ENCODE measurements around the gene ANKRD23. TPM values are rescaled to one million over a fixed set of nuclear protein-coding genes. Genes with fewer than 3 reads are reported as not detected.
"Not testable (repeated sequence)": the region's sequence is repeated elsewhere in the genome, so short reads cannot be mapped to it uniquely, and the experiment has no call there.

Gene ANKRD23
- polyA plus RNA-seq (2013, experiment 1 of 2; ENCODE audit: insufficient read length): 1.1 TPM
- polyA plus RNA-seq (2013, experiment 2 of 2; ENCODE audit: insufficient read length): 1.3 TPM

- DNase-seq: no peak
These were observed at the start of gene ANKRD23 for GRCh38 chr2:96843538-96844268. Gene ANKRD23 (minus strand): TSS chr2:96844021. CDS start chr2:96843992, 29 bp downstream.

DNA sequence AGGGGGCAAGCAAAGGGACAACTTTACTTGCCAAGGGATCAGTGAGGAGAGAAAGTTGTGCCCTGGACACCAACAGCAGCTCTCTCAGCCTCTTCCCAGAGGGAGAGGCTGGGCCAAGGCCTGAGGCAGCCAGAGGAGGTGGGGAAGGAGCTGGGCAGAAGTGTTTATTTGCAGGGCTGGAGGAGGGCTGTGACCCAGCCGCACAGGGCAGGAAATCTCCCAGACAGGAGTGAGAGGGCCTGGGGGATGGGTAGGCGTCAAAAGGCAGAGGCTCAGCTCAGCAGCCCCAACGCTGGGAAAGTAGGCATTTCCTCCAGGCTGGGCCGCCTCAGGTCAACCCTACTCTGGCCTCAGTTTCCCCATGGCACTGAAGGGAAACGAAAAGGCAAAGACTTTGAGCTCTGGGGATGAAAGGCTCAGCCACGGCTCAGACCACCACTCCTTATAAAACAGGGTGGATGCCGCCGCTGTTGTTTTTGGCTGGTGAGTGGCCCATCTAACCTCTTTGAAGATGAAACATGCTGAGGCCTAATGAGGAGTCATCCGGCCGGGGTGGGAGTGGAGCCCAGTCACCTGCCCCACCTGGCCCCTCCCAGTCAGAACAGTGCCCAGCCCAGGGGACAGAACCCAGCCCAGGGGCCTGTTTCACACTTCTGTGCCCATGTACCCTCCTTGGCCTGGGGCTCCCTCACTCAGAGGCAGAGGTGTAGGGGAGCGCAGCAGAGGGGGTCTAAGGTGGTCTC lies 47.9 kb upstream of the ANKRD23 start:
- DNase-seq: peak; percentile 27

GRCh38 chr2:96890726-96891385 lies 47.0 kb upstream of the ANKRD23 start:
- no peak for DNase-seq

DNA sequence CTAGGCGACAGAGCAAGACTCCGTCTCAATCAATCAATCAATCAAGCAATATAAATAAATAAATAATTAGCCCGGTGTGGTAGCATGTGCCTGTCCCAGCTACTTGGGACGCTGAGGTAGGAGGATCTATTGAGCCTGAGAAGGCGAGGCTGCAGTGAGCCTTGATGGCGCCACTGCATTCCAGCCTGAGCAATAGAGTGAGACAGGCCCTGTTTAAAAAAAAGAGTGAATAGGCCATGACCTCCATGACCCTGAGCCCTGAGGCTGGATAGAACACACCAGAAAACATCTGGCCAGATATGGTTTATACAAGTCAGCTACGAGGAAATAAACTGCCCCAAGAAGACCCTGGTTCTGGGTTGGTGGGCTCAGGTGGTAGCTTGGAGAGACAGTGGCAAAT lies 46.4 kb upstream of the ANKRD23 start:
- no peak for DNase-seq

GRCh38 chr2:96889502-96889901 lies 45.7 kb upstream of the ANKRD23 start:
- not testable (repeated sequence) for DNase-seq

DNA sequence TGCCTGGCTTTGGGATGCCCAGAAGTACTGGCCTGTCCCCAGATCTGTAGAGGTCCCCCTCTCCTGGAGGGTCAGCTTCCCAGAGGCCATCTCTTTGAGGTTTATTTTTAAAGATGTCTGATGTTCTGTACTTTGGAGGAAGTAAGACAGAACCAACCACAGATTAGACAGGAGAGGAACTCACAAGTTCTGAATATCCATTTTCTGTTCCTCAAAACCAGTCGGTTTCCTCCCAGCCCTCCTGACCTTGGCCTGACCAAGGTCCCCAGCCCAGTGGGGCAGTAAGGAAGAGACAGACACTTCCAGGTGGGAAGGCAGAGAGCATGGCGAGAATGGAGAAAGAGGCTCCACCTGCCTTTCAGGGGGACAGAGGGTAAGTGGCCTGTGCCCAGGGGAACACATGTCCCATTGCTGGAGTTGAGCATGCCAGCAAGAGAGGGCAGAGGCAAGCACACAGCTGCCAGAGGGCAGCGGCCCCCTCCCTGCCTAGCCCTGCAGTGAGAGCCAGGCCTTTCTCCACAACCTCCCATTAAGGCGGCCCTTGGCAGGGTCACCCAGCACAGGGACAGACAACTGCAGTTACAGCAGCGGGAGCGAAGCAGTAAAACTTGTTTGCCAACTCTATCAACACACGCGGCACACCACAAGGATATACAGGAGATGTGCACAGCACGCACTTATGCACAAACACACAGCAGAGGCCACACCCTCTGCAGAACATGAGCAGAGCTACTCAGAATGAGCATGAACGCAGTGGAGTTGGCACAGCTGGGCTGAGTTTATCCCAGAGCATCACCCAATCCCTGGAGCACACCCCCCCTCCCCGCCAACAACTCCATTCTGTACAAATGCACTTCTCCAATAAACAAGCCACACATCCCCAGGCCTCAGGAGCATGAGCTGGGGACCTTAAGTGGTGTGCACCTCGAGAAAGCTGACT lies 44.5 kb upstream of the ANKRD23 start:
- DNase-seq: no peak

GRCh38 chr2:96887493-96888012 lies 43.7 kb upstream of the ANKRD23 start:
- no peak for DNase-seq

GRCh38 chr2:96885432-96886347 lies 41.9 kb upstream of the ANKRD23 start:
- DNase-seq: no peak

GRCh38 chr2:96884299-96885094 lies 40.7 kb upstream of the ANKRD23 start:
- no peak for DNase-seq

GRCh38 chr2:96883306-96883705 lies 39.5 kb upstream of the ANKRD23 start:
- DNase-seq: no peak

- DNase-seq: no peak
These were observed 39.1 kb upstream of the ANKRD23 start for GRCh38 chr2:96882906-96883305.

- DNase-seq: no peak
These were observed 38.4 kb upstream of the ANKRD23 start for GRCh38 chr2:96882230-96882629.

GRCh38 chr2:96881349-96882195 lies 37.8 kb upstream of the ANKRD23 start:
- peak; percentile 27 for DNase-seq

DNA sequence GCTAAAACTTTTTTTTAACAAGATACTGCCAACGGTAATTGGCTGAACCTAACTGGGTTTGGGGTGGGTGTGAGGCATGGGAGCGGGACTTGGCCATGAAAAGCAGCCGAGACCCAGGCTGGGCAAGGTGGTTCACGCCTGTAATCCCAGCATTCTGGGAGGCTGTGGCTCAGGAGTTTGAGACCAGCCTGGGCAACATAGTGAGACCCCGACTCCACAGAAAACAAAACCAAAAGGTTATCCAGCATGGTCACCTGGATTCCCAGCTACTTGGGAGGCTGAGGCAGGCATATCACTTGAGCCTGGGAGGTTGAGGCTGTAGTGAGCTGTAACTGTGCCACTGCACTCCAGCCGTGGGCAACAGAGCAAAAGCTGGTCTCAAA lies 37.1 kb upstream of the ANKRD23 start:
- DNase-seq: no peak

DNA sequence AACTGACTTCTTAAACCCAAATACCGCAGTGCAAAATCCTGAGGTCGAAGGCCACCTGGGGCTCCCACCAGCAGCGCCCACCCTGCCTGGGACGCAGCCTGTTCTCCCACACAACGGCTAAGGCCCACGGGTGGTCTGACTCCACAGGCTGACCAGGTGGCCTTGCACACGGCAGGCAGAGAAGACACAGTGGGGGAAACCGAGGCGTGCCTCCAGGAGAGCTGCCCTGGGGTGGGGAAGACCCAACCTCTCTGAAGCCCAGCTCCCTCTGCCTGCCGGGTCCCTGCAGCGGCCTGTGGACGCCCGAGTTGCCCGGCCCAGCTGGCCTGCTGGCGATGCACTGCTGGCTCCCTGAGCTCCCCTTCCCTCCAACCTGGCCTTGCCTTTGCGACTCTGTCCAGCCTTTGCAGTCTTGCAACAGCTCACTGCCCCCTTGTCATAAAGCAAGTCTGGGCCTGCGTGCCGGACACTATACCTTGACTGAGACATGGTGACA lies 35.8 kb upstream of the ANKRD23 start:
- DNase-seq: no peak

DNA sequence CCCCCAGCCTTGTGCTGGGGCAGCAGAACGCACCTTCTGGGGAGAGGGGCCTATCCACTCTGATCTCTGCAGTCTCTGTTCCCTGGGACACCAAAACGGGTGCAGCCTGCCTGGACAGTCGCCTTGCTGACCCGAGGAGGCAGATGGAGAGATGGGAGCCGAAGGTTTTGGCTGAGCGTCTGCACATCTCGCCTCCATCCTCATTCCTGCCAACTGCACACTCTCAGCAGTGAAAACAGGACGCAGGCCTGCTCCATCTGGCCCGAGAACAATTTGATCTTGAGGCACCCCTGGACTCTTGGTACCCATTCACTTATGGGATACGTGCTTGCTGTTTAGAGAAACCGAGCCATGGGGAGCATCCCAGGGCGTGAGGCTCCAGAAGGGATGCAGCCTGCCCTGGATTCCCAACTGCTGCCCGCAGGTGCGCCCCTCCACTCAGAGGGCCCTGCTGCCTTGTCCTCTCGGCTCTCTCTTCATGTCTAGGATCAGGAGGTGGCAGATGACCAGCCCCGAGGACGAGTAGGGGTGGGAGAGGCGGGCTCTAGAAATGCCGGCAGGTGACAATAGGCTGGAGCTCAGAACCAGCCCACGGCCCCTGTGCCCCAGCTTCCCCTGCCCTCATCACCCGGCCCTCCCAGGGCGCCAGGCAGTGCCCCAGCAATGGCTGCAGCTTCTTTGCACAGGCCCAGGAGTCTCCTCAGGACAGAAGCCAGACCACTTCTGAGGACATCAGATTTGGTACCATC lies 35.1 kb upstream of the ANKRD23 start:
- DNase-seq: no peak

DNA sequence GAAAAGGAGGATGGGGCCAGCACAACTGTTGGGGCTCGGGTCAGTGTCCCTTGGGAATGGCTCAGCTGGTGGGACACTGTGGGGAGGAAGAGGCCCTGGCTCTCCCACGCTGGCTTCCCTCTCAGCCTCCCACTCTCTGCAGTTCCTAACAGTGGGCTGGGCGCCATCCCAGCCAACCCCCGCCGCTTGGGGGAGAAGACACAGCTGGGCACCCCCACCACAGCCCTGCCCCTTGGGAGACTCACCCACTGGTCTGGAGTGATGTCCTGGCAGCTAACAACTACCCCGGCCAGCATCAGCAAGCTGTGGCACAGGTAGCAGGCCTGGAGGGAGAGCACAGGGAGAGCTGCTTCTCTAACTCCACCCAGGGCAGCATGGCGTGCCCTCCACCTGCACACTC lies 34.4 kb upstream of the ANKRD23 start:
- DNase-seq: no peak

- DNase-seq: no peak
These were observed 33.8 kb upstream of the ANKRD23 start for GRCh38 chr2:96877631-96878092.

All from fibroblast of skin of scalp (primary cell).